ENCODE data around the gene DNAH6.
"Not testable (repeated sequence)": the region's sequence is repeated elsewhere in the genome, so short reads cannot be mapped to it uniquely, and the experiment has no call there.

The DNAH6 gene

GRCh38 chr2:84768840-84769239 is 252.5 kb downstream of the DNAH6 start:
- DNase-seq, result no peak

GRCh38 chr2:84770280-84770679 is 254.0 kb downstream of the DNAH6 start:
- no peak for DNase-seq

- no peak for DNase-seq
These were observed 255.0 kb downstream of the DNAH6 start for GRCh38 chr2:84771251-84771650.

- DNase-seq, result not testable (repeated sequence)
These were observed 257.3 kb downstream of the DNAH6 start for GRCh38 chr2:84773562-84773961.

- no peak for DNase-seq
These were observed 259.7 kb downstream of the DNAH6 start for GRCh38 chr2:84776011-84776410.

GRCh38 chr2:84778911-84779690 is 262.8 kb downstream of the DNAH6 start:
- no peak for DNase-seq

GRCh38 chr2:84779781-84780180 is 263.5 kb downstream of the DNAH6 start:
- DNase-seq, result no peak

GRCh38 chr2:84781942-84782716 is 265.8 kb downstream of the DNAH6 start:
- peak; percentile 74 for DNase-seq

GRCh38 chr2:84782717-84783442 is 266.6 kb downstream of the DNAH6 start:
- peak; percentile 68 for DNase-seq

- no peak for DNase-seq
These were observed 269.7 kb downstream of the DNAH6 start for GRCh38 chr2:84785950-84786349.

- DNase-seq, result no peak
These were observed 270.3 kb downstream of the DNAH6 start for GRCh38 chr2:84786601-84787000.

- DNase-seq, result no peak
These were observed 271.7 kb downstream of the DNAH6 start for GRCh38 chr2:84788027-84788426.

- no peak for DNase-seq
These were observed 272.2 kb downstream of the DNAH6 start for GRCh38 chr2:84788498-84788897.

- DNase-seq, result peak; percentile 18
These were observed 276.7 kb downstream of the DNAH6 start for GRCh38 chr2:84792856-84793522.

GRCh38 chr2:84793641-84794040 is 277.3 kb downstream of the DNAH6 start:
- DNase-seq, result no peak

- no peak for DNase-seq
These were observed 280.5 kb downstream of the DNAH6 start for GRCh38 chr2:84796798-84797197.

- no peak for DNase-seq
These were observed 281.0 kb downstream of the DNAH6 start for GRCh38 chr2:84797271-84797670.

- DNase-seq, result no peak
These were observed 283.5 kb downstream of the DNAH6 start for GRCh38 chr2:84799772-84800171.

GRCh38 chr2:84800194-84800805 is 284.0 kb downstream of the DNAH6 start:
- peak; percentile 20 for DNase-seq

GRCh38 chr2:84801811-84802210 is 285.5 kb downstream of the DNAH6 start:
- no peak for DNase-seq

- no peak for DNase-seq
These were observed 289.1 kb downstream of the DNAH6 start for GRCh38 chr2:84805250-84805958.

- DNase-seq, result no peak
These were observed 290.8 kb downstream of the DNAH6 start for GRCh38 chr2:84807063-84807485.
